H1 (cell line): ENCODE data around the gene HMSD. TPM values are rescaled to one million over a fixed set of nuclear protein-coding genes. Genes with fewer than 3 reads are reported as not detected.

Source experiments
- CTCF ChIA-PET: fragments of 300-600 bp; sonication (Branson Sonifier 250); formaldehyde crosslinking; loops from one replicate; lab custom pipeline; 2021; ENCODE audit not compliant: partially characterized antibody; lab: Charles Lee
- POLR2A ChIA-PET: fragments of 300-600 bp; sonication (Branson Sonifier 250); formaldehyde crosslinking; loops from one replicate; lab custom pipeline; 2021; ENCODE audit warnings: inconsistent platforms; ENCODE audit not compliant: partially characterized antibody; lab: Charles Lee
- DNase-seq, 2 experiments: peaks; one replicate each; pipeline versions ENCODE4 v3.0.0 to v3.0.0-alpha.2; 2010 to 2022; ENCODE audit warnings: low spot score in 2 of 2, low read depth in 1 of 2, mixed read lengths in 1 of 2
- FAIRE-seq: peaks from 2 replicates; lab custom pipeline; 2011; peaks lifted over from hg19 to GRCh38; lab: Jason Lieb, UNC
- H2AFZ ChIP-seq: 2 replicates; pipeline ENCODE4 v1.8.1; 2012; ENCODE audit warnings: low read length, inconsistent platforms
- H2AK5ac ChIP-seq: 2 replicates; pipeline ENCODE4 v1.6.1; 2013; ENCODE audit warnings: low read depth, low read length
- H2BK120ac ChIP-seq: replicated peaks from 2 replicates; pipeline ENCODE3; 2013; ENCODE audit warnings: low read depth, low read length, inconsistent platforms
- H2BK12ac ChIP-seq: 2 replicates; pipeline ENCODE4 v1.6.1; 2013; ENCODE audit warnings: low read depth, low read length
- H2BK15ac ChIP-seq: 2 replicates; pipeline ENCODE4 v1.6.1; 2013; ENCODE audit warnings: low read length
- H2BK20ac ChIP-seq: 2 replicates; pipeline ENCODE4 v1.6.1; 2013; ENCODE audit warnings: low read length
- H2BK5ac ChIP-seq: 2 replicates; pipeline ENCODE4 v1.6.1; 2013; ENCODE audit warnings: low read depth, low read length
- H3K14ac ChIP-seq: 2 replicates; pipeline ENCODE4 v1.6.1; 2013; ENCODE audit warnings: inconsistent platforms; ENCODE audit not compliant: insufficient read length
- H3K18ac ChIP-seq: 2 replicates; pipeline ENCODE4 v1.6.1; 2013; ENCODE audit warnings: low read length; ENCODE audit errors: extremely low read depth
- H3K23ac ChIP-seq: 2 replicates; pipeline ENCODE4 v1.6.1; 2013; ENCODE audit warnings: inconsistent platforms; ENCODE audit not compliant: insufficient read length
- H3K23me2 ChIP-seq: 2 replicates; pipeline ENCODE4 v1.6.1; 2013; ENCODE audit warnings: low read depth, low read length
- H3K27ac ChIP-seq: 2 replicates; pipeline ENCODE4 v1.6.1; 2011; ENCODE audit warnings: low read depth, low read length, inconsistent platforms
- H3K27me3 ChIP-seq, 4 experiments: replicated peaks in 1 of 4; 1 replicate in 1 of 4; 2 replicates in 3 of 4; pipeline versions ENCODE4 v1.6.1 to v1.8.1; 2011 to 2013; ENCODE audit warnings: low read length in 3 of 4, mild to moderate bottlenecking in 3 of 4, inconsistent platforms in 2 of 4, mixed read lengths in 2 of 4, moderate library complexity in 1 of 4; ENCODE audit not compliant: control insufficient read depth in 3 of 4, insufficient read depth in 3 of 4; ENCODE audit errors: extremely low read depth in 1 of 4
- H3K36me3 ChIP-seq, 4 experiments: 2 replicates each; pipeline versions ENCODE4 v1.6.1 to v1.8.1; 2011 to 2013; ENCODE audit warnings: mild to moderate bottlenecking in 4 of 4, low read length in 3 of 4, moderate library complexity in 2 of 4, control low read depth in 1 of 4, inconsistent platforms in 1 of 4; ENCODE audit not compliant: insufficient read depth in 4 of 4, control insufficient read depth in 2 of 4
- H3K4ac ChIP-seq: replicated peaks from 2 replicates; pipeline ENCODE3; 2013; ENCODE audit warnings: low read length, low read depth, mixed read lengths, inconsistent platforms; ENCODE audit not compliant: insufficient read length
- H3K4me1 ChIP-seq, 4 experiments: replicated peaks in 1 of 4; 1 replicate in 1 of 4; 2 replicates in 3 of 4; pipeline versions ENCODE4 v1.6.1 to v1.8.1; 2011 to 2013; ENCODE audit warnings: low read length in 3 of 4, inconsistent platforms in 2 of 4, mixed read lengths in 1 of 4; ENCODE audit not compliant: insufficient read depth in 4 of 4, control insufficient read depth in 3 of 4
- H3K4me2 ChIP-seq, 2 experiments: 2 replicates each; pipeline versions ENCODE4 v1.6.1 to v1.8.1; 2011 to 2013; ENCODE audit warnings: low read depth in 2 of 2, low read length in 2 of 2, control low read depth in 1 of 2, inconsistent platforms in 1 of 2, mild to moderate bottlenecking in 1 of 2; ENCODE audit not compliant: insufficient read depth in 1 of 2
- H3K4me3 ChIP-seq, 4 experiments: fragments of 200-600, 300-600 bp in 1 of 4; sonication (generic), shearing (Covaris generic), sonication (Bioruptor Twin) in 1 of 4; 2 replicates each; pipeline versions ENCODE4 v1.5.1 to v1.8.1; 2011 to 2016; ENCODE audit warnings: low read length in 4 of 4, low read depth in 3 of 4, control low read depth in 2 of 4, inconsistent platforms in 2 of 4, mild to moderate bottlenecking in 2 of 4, mixed read lengths in 1 of 4, moderate library complexity in 1 of 4; ENCODE audit not compliant: insufficient read depth in 2 of 4; ENCODE audit errors: extremely low read depth in 1 of 4
- H3K56ac ChIP-seq: replicated peaks from 2 replicates; pipeline ENCODE3; 2013; ENCODE audit warnings: low read depth, mild to moderate bottlenecking, mixed read lengths, low read length, inconsistent platforms; ENCODE audit not compliant: insufficient read length
- H3K79me1 ChIP-seq: 2 replicates; pipeline ENCODE4 v1.6.1; 2013; ENCODE audit warnings: low read depth, low read length, control low read depth
- H3K79me2 ChIP-seq, 2 experiments: 2 replicates each; pipeline versions ENCODE4 v1.6.1 to v1.8.1; 2012 to 2013; ENCODE audit warnings: low read length in 2 of 2, mild to moderate bottlenecking in 2 of 2, inconsistent platforms in 1 of 2; ENCODE audit not compliant: insufficient read depth in 2 of 2, control insufficient read depth in 1 of 2
- H3K9ac ChIP-seq, 4 experiments: replicated peaks in 1 of 4; 1 replicate in 1 of 4; 2 replicates in 3 of 4; pipeline versions ENCODE4 v1.6.1 to v1.8.1; 2011 to 2013; ENCODE audit warnings: low read depth in 3 of 4, low read length in 3 of 4, control low read depth in 2 of 4, mild to moderate bottlenecking in 2 of 4, moderate library complexity in 2 of 4, inconsistent platforms in 1 of 4; ENCODE audit errors: extremely low read depth in 1 of 4
- H3K9me3 ChIP-seq, 2 experiments: 2 replicates each; pipeline versions ENCODE4 v1.6.1 to v1.8.1; 2012 to 2013; ENCODE audit warnings: mild to moderate bottlenecking in 2 of 2, moderate library complexity in 2 of 2, control low read depth in 1 of 2, inconsistent platforms in 1 of 2, low read depth in 1 of 2, low read length in 1 of 2, mixed read lengths in 1 of 2; ENCODE audit not compliant: insufficient read depth in 2 of 2
- H4K20me1 ChIP-seq, 2 experiments: replicated peaks in 1 of 2; 2 replicates each; pipeline versions ENCODE3 to v1.8.1; 2011 to 2013; ENCODE audit warnings: inconsistent platforms in 2 of 2, low read length in 2 of 2, mild to moderate bottlenecking in 1 of 2; ENCODE audit not compliant: insufficient read depth in 2 of 2, control insufficient read depth in 1 of 2
- H4K5ac ChIP-seq: 2 replicates; pipeline ENCODE4 v1.6.1; 2013; ENCODE audit warnings: low read length, low read depth, mixed read lengths, inconsistent platforms; ENCODE audit not compliant: insufficient read length
- H4K8ac ChIP-seq: 2 replicates; pipeline ENCODE4 v1.8.0; 2013; ENCODE audit warnings: mild to moderate bottlenecking, moderate library complexity, low read length, inconsistent platforms; ENCODE audit not compliant: insufficient read depth; ENCODE audit errors: extremely low read depth
- H4K91ac ChIP-seq: replicated peaks from 2 replicates; pipeline ENCODE3; 2013; ENCODE audit warnings: low read length, mixed read lengths, inconsistent platforms; ENCODE audit not compliant: insufficient read length
- ATF2 ChIP-seq: IDR thresholded peaks from 2 replicates; pipeline ENCODE4 v1.6.1; 2012; ENCODE audit warnings: low read length, inconsistent platforms
- ATF3 ChIP-seq: IDR thresholded peaks from 2 replicates; pipeline ENCODE4 v1.6.1; 2011; ENCODE audit warnings: low read depth, mild to moderate bottlenecking, low read length; ENCODE audit not compliant: insufficient read depth
- BRCA1 ChIP-seq: IDR thresholded peaks from 2 replicates; pipeline ENCODE4 v1.6.1; 2012; ENCODE audit warnings: low read depth, low read length, improper control_type of control experiment
- CBX5 ChIP-seq: fragments of 300-800, 300-1000 bp; sonication (generic); IDR thresholded peaks from 2 replicates; pipeline ENCODE4 v1.7.1; 2016; ENCODE audit warnings: antibody characterized with exemption, low read length, low read depth
- CHD2 ChIP-seq: IDR thresholded peaks from 2 replicates; pipeline ENCODE4 v1.6.1; 2012; ENCODE audit warnings: low read length, improper control_type of control experiment
- KDM4A ChIP-seq: IDR thresholded peaks from one replicate; pipeline ENCODE4 v1.7.1; 2012; ENCODE audit warnings: low read depth, mild to moderate bottlenecking, moderate library complexity, low read length, inconsistent platforms; ENCODE audit not compliant: severe bottlenecking
- PHF8 ChIP-seq: fragments of 200-600 bp; sonication (generic); conservative IDR thresholded peaks from 2 replicates; pipeline ENCODE4 v1.7.1; 2012; ENCODE audit warnings: low read depth, mild to moderate bottlenecking, inconsistent platforms, low read length, moderate library complexity
- SP1 ChIP-seq: IDR thresholded peaks from 2 replicates; pipeline ENCODE4 v1.6.1; 2011; ENCODE audit warnings: low read depth, low read length
- SUZ12 ChIP-seq: fragments of 200-600 bp; sonication (generic); IDR thresholded peaks from 2 replicates; pipeline ENCODE4 v1.6.1; 2012; ENCODE audit warnings: mild to moderate bottlenecking, inconsistent platforms, low read length, moderate library complexity, mixed read lengths
- TCF12 ChIP-seq: IDR thresholded peaks from 2 replicates; pipeline ENCODE4 v1.6.1; 2011; ENCODE audit warnings: low read depth, mild to moderate bottlenecking, low read length
- TEAD4 ChIP-seq: IDR thresholded peaks from 2 replicates; pipeline ENCODE4 v1.6.1; 2012; ENCODE audit warnings: low read depth, low read length, inconsistent platforms, mixed read lengths
- WGBS, 2 experiments: shearing (Covaris generic) in 1 of 2; methylation state at CpG; one replicate each; pipeline versions ENCODE4 v1.1.6 to v1.1.7; 2013 to 2015; ENCODE audit warnings: low lambda C conversion rate in 2 of 2, mixed read lengths in 2 of 2, inconsistent platforms in 1 of 2, low coverage in 1 of 2, missing lambda C conversion rate in 1 of 2; ENCODE audit not compliant: insufficient replicate concordance in 2 of 2, insufficient coverage in 1 of 2, insufficient read length in 1 of 2; ENCODE audit errors: extremely low coverage in 1 of 2, missing lambda C conversion rate in 1 of 2; 5-methylcytosine and 5-hydroxymethylcytosine counted together
- polyA plus RNA-seq, 7 experiments: library from polyadenylated mRNA; depleted of rRNA in 3 of 7; stranded (reverse) in 5 of 7; unstranded in 2 of 7; fragments of >200 nt in 5 of 7; fragments of 200-250 nt in 2 of 7; gene quantifications; 1 replicate in 5 of 7; 2 replicates in 1 of 7; 4 replicates in 1 of 7; pipeline versions ENCODE4 v1.2.1 to v1.2.3, GENCODE V29; 2011 to 2013; ENCODE audit warnings: missing spikeins in 2 of 7, mixed read lengths in 2 of 7
- total RNA-seq: library from RNA; stranded (reverse); fragmentation: NEBNext Ultra II Directional; extraction: Animal tissue kit (Norgen Biotek cat#: 25700); gene quantifications from 2 replicates; pipeline ENCODE4 v1.2.1, GENCODE V29; 2021

The HMSD gene
- total and polyA plus RNA-seq, 2 of the 8 experiments (the other 6 are each of a cell fraction or from before 2014, with no cell fraction given) = 1.3 to 3.0 TPM

- H3K18ac ChIP-seq = peak overlapping the region; percentile 83
- CTCF ChIA-PET = interaction anchor here (0.6 kb wide), 1 partner anchor 34 kb away, joined by 3 read pairs; no protein-coding TSS in a partner anchor
- no peak overlapping the region for H2BK20ac ChIP-seq
- POLR2A ChIA-PET = interaction anchor here (0.7 to 1.7 kb wide), 4 partner anchors 12 to 30 kb away, joined by 3 to 7 read pairs (median 4); no protein-coding TSS in a partner anchor
- peaks cover 0 to 2% of the 10 kb centered on the region in 2 experiments for H4K20me1 ChIP-seq
- WGBS, 2 experiments = 4% methylated on average over 18 of the region's 18 CpGs; no CpG with 5 or more reads in 1 of the 2 experiments
- H2BK120ac ChIP-seq = no peak overlapping the region
- peaks cover 11 to 27% (median 17%) of the 10 kb centered on the region in 4 experiments for H3K27me3 ChIP-seq
- H3K4me1 ChIP-seq = peaks cover 2 to 5% (median 4%) of the 10 kb centered on the region in 4 experiments; a peak in 4 of 7 replicates
- H3K9me3 ChIP-seq = no peaks in the 10 kb centered on the region
- peak overlapping the region; percentile 47; the same call in 1 of the 2 replicates for H4K8ac ChIP-seq
- FAIRE-seq (no peak), DNase-seq (peak in 1 of 2 experiments; percentile 67)
- H3K79me1 ChIP-seq = no peaks in the 10 kb centered on the region
- H3K4ac ChIP-seq = no peak overlapping the region
- no peaks in the 10 kb centered on the region for H3K36me3 ChIP-seq
- peak overlapping the region; percentile 56 for H3K27ac ChIP-seq
- H2BK15ac ChIP-seq = no peak overlapping the region
- peaks cover 8% of the 10 kb centered on the region for H3K23me2 ChIP-seq
- H4K5ac ChIP-seq = peak overlapping the region; percentile 87
- peak overlapping the region; percentile 86 for H4K91ac ChIP-seq
- H2BK12ac ChIP-seq = peak overlapping the region; percentile 43; the same call in 1 of the 2 replicates
- peak overlapping the region; percentile 73 for H2AFZ ChIP-seq
- H3K14ac ChIP-seq = no peak overlapping the region
- peak overlapping the region; percentile 67 to 90 (median 76) for H3K4me3 ChIP-seq
- peak overlapping the region in 3 of 4 experiments; percentile 58 to 76 (median 76); a peak in 6 of 7 replicates for H3K9ac ChIP-seq
- peak overlapping the region; percentile 90 to 97 for H3K4me2 ChIP-seq
- peak overlapping the region; percentile 54; the same call in 1 of the 2 replicates for H2BK5ac ChIP-seq
- H2AK5ac ChIP-seq = no peak overlapping the region
- no peak overlapping the region for H3K23ac ChIP-seq
- H3K56ac ChIP-seq = peak overlapping the region; percentile 62
- H3K79me2 ChIP-seq = no peaks in the 10 kb centered on the region
- no peak for TF ChIP-seq CBX5
- no peak for TF ChIP-seq BRCA1
- TF ChIP-seq SP1 = 0 out of 2 replicates have a peak, but pooled peaks have one; percentile 0
- TF ChIP-seq KDM4A = peak; percentile 19
- TF ChIP-seq ATF3 = no peak
- no peak for TF ChIP-seq CHD2
- no peak; the same call in 1 of the 2 replicates for TF ChIP-seq TEAD4
- no peak for TF ChIP-seq SUZ12
- peak; percentile 13; the same call in 1 of the 2 replicates for TF ChIP-seq PHF8
- no peak for TF ChIP-seq TCF12
- TF ChIP-seq ATF2 = no peak
Measured at GRCh38 chr18:63970809-63971205, 21.7 kb downstream of the HMSD start.
